GM12874 (cell line): ENCODE data around the gene GFM1.

Source experiments
- CTCF ChIP-seq: IDR thresholded peaks from 2 replicates; pipeline ENCODE4 v1.5.1; 2011; ENCODE audit warnings: low read depth, mild to moderate bottlenecking, control low read depth, low read length, moderate library complexity; ENCODE audit not compliant: insufficient read depth

Gene GFM1

GRCh38 chr3:158701420-158702065 lies 57.2 kb downstream of the GFM1 start:
- TF ChIP-seq CTCF, result no peak

DNA sequence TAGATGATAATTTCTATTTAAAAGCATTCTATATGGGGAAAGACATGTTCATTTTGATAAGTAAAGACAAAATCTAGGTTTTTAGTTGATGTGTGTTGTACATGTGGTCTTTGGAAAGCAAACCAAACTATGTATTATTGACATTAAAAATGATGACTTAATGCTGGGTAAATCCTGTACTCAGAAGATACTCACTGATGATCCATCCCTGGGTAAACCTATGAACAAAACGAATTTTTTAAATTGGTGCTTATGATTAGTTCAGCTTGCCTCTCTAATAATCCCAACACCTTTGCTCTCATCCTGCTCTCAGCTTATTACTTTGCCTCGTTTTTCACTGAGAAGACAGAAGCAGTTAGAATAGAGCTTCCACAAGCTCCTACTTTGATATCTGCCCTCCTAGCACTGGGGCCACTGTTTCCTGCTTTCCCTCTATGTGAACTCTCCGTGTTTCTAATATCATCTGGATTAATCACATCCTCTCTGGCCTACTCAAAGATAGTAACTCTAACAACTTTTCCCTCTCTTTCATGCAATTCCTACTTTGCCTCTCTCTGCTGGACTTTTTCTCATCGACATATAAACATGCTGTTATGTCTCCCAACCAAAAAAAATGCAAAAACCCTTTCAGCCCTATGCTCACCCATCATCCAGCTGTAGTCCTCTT lies 58.6 kb downstream of the GFM1 start:
- TF ChIP-seq CTCF, result no peak

GRCh38 chr3:158703566-158703965 lies 59.2 kb downstream of the GFM1 start:
- no peak for TF ChIP-seq CTCF

- TF ChIP-seq CTCF, result no peak
Measured at GRCh38 chr3:158709666-158710083, 65.3 kb downstream of the GFM1 start.

DNA sequence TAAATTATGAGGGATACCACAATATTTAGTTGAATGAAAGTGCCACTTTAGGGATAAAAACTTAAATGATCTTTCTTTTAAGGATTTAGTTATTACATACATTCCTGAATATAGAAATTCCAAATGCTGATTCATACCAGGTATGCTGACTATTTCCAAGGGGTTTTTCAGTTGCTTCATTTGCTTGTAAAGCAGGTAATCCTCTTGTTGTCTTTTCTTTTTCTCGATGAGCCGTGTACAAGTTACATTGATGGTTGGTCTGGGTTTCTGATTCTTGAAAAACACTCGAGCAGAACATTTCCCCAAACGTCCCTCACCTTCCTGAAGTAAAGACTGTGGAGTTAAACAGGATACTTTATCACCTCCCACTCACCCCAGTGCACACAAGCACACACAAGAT lies 66.3 kb downstream of the GFM1 start:
- TF ChIP-seq CTCF, result no peak

GRCh38 chr3:158711886-158712285 lies 67.6 kb downstream of the GFM1 start:
- TF ChIP-seq CTCF, result no peak

DNA sequence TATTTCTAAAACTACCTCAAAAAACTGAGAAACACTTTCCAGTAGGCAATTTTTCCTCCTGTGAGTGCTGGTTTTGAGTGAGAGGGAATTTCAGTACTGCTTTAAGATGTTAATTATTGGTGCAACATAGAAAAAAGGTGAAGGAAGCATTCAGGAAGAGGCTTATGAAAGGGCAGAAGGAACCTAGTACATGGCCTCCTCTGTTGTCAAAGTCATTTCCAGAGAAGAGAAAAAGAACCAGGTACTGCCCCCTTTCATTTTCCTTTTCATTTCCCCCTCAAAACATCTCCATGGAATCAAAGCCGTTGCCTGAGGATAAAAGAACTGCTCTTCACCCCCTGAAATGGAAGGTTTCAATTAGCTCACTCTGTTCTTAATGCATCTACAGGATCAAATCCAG lies 68.1 kb downstream of the GFM1 start:
- TF ChIP-seq CTCF, result no peak
